Thoracic aorta (tissue), 2 donors: ENCODE results near the gene NFRKB. TPM values are rescaled to one million over a fixed set of nuclear protein-coding genes. Genes with fewer than 3 reads are reported as not detected.
A peak's percentile ranks its signal among the peaks of the same experiment; 100 is the strongest.

ENCODE experiments used
- ATAC-seq: fragments of 150-250 bp; one replicate; pipeline ENCODE4 v1.8.0; 2017; ENCODE audit warnings: low read depth; ENCODE audit not compliant: insufficient number of reproducible peaks, low FRiP score
- DNase-seq: peaks from one replicate; pipeline ENCODE4 v3.0.0-alpha.2; 2020; ENCODE audit warnings: low spot score
- H3K27ac ChIP-seq, 2 donors: fragments of 200-600 bp; sonication (generic); 1 replicate in 1 of 2; 2 replicates in 1 of 2; pipeline ENCODE4 v1.5.1; 2016; ENCODE audit warnings: mild to moderate bottlenecking in 2 of 2, moderate library complexity in 2 of 2
- H3K27me3 ChIP-seq: fragments of 200-600 bp; sonication (generic); replicated peaks from 2 replicates; pipeline ENCODE4 v1.6.0; 2016; ENCODE audit warnings: mild to moderate bottlenecking; ENCODE audit not compliant: insufficient read depth
- H3K36me3 ChIP-seq: fragments of 200-600 bp; sonication (generic); one replicate; pipeline ENCODE4 v1.5.1; 2016
- H3K4me1 ChIP-seq, 2 donors: fragments of 200-600 bp; sonication (generic); 1 replicate in 1 of 2; 2 replicates in 1 of 2; pipeline versions ENCODE4 v1.5.1 to v1.6.0; 2016; ENCODE audit warnings: low read depth in 2 of 2, mild to moderate bottlenecking in 1 of 2; ENCODE audit not compliant: control insufficient read depth in 1 of 2
- H3K4me3 ChIP-seq: fragments of 200-600 bp; sonication (generic); 2 replicates; pipeline ENCODE4 v1.5.1; 2016; ENCODE audit warnings: mild to moderate bottlenecking
- H3K9me3 ChIP-seq: fragments of 200-600 bp; sonication (generic); 2 replicates; pipeline ENCODE4 v1.5.1; 2016
- CTCF ChIP-seq: fragments of 200-600 bp; sonication (generic); IDR thresholded peaks from one replicate; pipeline ENCODE4 v1.5.1; 2019; ENCODE audit warnings: antibody characterized with exemption
- total RNA-seq, 2 donors: library from RNA; depleted of rRNA; stranded (reverse); fragments of >200 nt; gene quantifications; one replicate each; pipeline versions ENCODE4 v1.1.0 to v1.2.3, GENCODE V29; 2016

The NFRKB gene
- total RNA-seq, 2 donors from 2014 or later: 34.5 to 35.3 TPM

- peak overlapping the region; percentile 61 to 63 for H3K27ac ChIP-seq
- peaks cover 0 to 16% of the 10 kb centered on the region in 2 donors for H3K4me1 ChIP-seq
- no peak for DNase-seq
- peak overlapping the region; percentile 94 for H3K4me3 ChIP-seq
- no peaks in the 10 kb centered on the region for H3K36me3 ChIP-seq
- ATAC-seq: no peak
- H3K27me3 ChIP-seq: no peaks in the 10 kb centered on the region
- H3K9me3 ChIP-seq: no peaks in the 10 kb centered on the region
- TF ChIP-seq CTCF: no peak
Observed at GRCh38 chr11:129896062-129896461, 684 bp upstream of the NFRKB start.

- Histone ChIP-seq H3K27me3 (no peaks in the 10 kb centered on the region), H3K4me3 (peak overlapping the region; percentile 94), H3K27ac (peak overlapping the region; percentile 52 to 61), H3K4me1 (peaks cover 0 to 16% of the 10 kb centered on the region in 2 donors), H3K9me3 (no peaks in the 10 kb centered on the region), H3K36me3 (no peaks in the 10 kb centered on the region)
- DNase-seq (no peak), ATAC-seq (no peak)
- no peak for TF ChIP-seq CTCF
Observed at GRCh38 chr11:129894278-129895125, 876 bp downstream of the NFRKB start.

GRCh38 chr11:129888451-129888850 lies 6.9 kb downstream of the NFRKB start:
- no peak for TF ChIP-seq CTCF
- no peaks in the 10 kb centered on the region for H3K9me3 ChIP-seq
- DNase-seq (no peak), ATAC-seq (no peak)
- no peak overlapping the region for H3K4me3 ChIP-seq
- peaks cover 47% of the 10 kb centered on the region for H3K36me3 ChIP-seq
- no peaks in the 10 kb centered on the region for H3K4me1 ChIP-seq
- no peak overlapping the region for H3K27ac ChIP-seq
- H3K27me3 ChIP-seq: no peaks in the 10 kb centered on the region

GRCh38 chr11:129885381-129885780 lies 10.0 kb downstream of the NFRKB start:
- H3K27me3 ChIP-seq: no peaks in the 10 kb centered on the region
- H3K4me1 ChIP-seq: no peaks in the 10 kb centered on the region
- no peak overlapping the region for H3K4me3 ChIP-seq
- peaks cover 65% of the 10 kb centered on the region for H3K36me3 ChIP-seq
- no peak for TF ChIP-seq CTCF
- H3K9me3 ChIP-seq: no peaks in the 10 kb centered on the region
- H3K27ac ChIP-seq: no peak overlapping the region
- DNase-seq: no peak
- ATAC-seq: no peak

GRCh38 chr11:129884581-129884980 lies 10.8 kb downstream of the NFRKB start:
- H3K36me3 ChIP-seq: peaks cover 68% of the 10 kb centered on the region
- H3K9me3 ChIP-seq: no peaks in the 10 kb centered on the region
- DNase-seq: no peak
- H3K27ac ChIP-seq: no peak overlapping the region
- no peaks in the 10 kb centered on the region for H3K27me3 ChIP-seq
- no peak for TF ChIP-seq CTCF
- H3K4me3 ChIP-seq: no peak overlapping the region
- no peak for ATAC-seq
- H3K4me1 ChIP-seq: no peaks in the 10 kb centered on the region
